BJ (cell line): Measurements from ENCODE around the gene TRIB2. TPM values are rescaled to one million over a fixed set of nuclear protein-coding genes. Genes with fewer than 3 reads are reported as not detected.

Source experiments
- CTCF ChIA-PET: fragments of 350-600 bp; formaldehyde crosslinking; extraction: SDS; loops from one replicate; lab custom pipeline; 2021; ENCODE audit warnings: antibody characterized with exemption, inconsistent platforms; lab: Yijun Ruan, JAX
- POLR2A ChIA-PET: fragments of 300-600 bp; sonication (Branson Sonifier 250); formaldehyde crosslinking; extraction: SDS; loops from one replicate; lab custom pipeline; 2021; ENCODE audit warnings: antibody characterized with exemption; lab: Charles Lee
- DNase-seq: peaks from one replicate; pipeline ENCODE4 v3.0.0-alpha.2; 2011; ENCODE audit warnings: low read depth
- H3K27me3 ChIP-seq: 2 replicates; pipeline ENCODE4 v1.6.0; 2011; ENCODE audit warnings: low read length; ENCODE audit not compliant: control insufficient read depth, insufficient read depth
- H3K36me3 ChIP-seq: 2 replicates; pipeline ENCODE4 v1.5.1; 2011; ENCODE audit warnings: low read length; ENCODE audit not compliant: control insufficient read depth, insufficient read depth
- H3K4me3 ChIP-seq: 2 replicates; pipeline ENCODE4 v1.5.1; 2011; ENCODE audit warnings: low read depth, mild to moderate bottlenecking, control low read depth, low read length
- polyA plus RNA-seq: library from polyadenylated mRNA; depleted of rRNA; stranded (reverse); fragments of >200 nt; gene quantifications from 2 replicates; pipeline ENCODE4 v1.2.3, GENCODE V29; 2011
- TF ChIP-seq, protein P1 (sequence below): IDR thresholded peaks from 2 replicates; pipeline ENCODE4 v1.5.1; 2011; ENCODE audit warnings: low read depth, mild to moderate bottlenecking, control low read depth, inconsistent platforms, low read length, moderate library complexity; ENCODE audit not compliant: insufficient read depth

TRIB2 gene
- polyA plus RNA-seq, 1 experiment: 11.0 TPM

DNA sequence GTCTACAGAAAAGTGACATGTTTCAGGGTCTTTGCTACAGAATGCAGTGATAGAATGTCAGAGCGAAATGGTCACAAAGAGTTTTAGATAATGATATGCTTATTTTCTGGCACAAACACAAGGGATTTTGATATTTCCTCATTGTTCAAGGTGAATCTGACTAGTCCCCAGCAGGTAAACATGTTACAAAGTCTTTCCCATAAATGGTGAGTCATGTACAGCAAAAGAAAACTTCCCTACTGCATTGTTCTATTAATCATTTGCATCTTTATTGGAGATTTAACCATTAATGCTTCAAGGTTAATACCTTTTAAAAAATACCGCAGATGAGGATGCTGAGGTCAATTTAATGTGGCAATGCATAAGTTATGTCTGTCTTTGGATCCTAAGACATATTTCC is 19.1 kb upstream of the TRIB2 start:
- no peak for DNase-seq
- Histone ChIP-seq H3K36me3 (no peaks in the 10 kb centered on the region), H3K4me3 (no peak overlapping the region), H3K27me3 (no peaks in the 10 kb centered on the region)
- TF ChIP-seq, protein P1, sequence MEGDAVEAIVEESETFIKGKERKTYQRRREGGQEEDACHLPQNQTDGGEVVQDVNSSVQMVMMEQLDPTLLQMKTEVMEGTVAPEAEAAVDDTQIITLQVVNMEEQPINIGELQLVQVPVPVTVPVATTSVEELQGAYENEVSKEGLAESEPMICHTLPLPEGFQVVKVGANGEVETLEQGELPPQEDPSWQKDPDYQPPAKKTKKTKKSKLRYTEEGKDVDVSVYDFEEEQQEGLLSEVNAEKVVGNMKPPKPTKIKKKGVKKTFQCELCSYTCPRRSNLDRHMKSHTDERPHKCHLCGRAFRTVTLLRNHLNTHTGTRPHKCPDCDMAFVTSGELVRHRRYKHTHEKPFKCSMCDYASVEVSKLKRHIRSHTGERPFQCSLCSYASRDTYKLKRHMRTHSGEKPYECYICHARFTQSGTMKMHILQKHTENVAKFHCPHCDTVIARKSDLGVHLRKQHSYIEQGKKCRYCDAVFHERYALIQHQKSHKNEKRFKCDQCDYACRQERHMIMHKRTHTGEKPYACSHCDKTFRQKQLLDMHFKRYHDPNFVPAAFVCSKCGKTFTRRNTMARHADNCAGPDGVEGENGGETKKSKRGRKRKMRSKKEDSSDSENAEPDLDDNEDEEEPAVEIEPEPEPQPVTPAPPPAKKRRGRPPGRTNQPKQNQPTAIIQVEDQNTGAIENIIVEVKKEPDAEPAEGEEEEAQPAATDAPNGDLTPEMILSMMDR: no peak
- POLR2A ChIA-PET: no interaction called here
- CTCF ChIA-PET: no interaction called here

DNA sequence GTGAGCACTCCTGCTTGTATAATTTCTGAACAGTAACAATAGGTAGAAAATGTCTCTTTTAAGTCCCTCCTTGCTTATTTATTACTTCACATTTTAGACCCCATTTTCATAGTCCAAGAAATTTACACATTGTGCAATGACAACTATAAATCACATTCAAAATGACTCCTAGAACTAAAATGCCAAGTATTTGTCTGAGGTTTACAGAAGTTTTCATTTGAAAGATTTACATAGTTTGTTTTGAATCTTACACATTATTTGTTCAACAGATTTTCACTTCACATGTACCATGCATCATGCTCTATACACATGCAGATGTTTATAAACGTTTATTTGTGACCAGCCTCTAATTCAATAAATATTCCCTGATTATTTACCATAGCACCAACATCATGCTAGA is 15.7 kb upstream of the TRIB2 start:
- CTCF ChIA-PET: interaction anchor here (0.6 kb wide), 1 partner anchor 14 kb away, joined by 3 read pairs; no protein-coding TSS in a partner anchor
- DNase-seq: no peak
- H3K4me3 ChIP-seq: no peak overlapping the region

DNA sequence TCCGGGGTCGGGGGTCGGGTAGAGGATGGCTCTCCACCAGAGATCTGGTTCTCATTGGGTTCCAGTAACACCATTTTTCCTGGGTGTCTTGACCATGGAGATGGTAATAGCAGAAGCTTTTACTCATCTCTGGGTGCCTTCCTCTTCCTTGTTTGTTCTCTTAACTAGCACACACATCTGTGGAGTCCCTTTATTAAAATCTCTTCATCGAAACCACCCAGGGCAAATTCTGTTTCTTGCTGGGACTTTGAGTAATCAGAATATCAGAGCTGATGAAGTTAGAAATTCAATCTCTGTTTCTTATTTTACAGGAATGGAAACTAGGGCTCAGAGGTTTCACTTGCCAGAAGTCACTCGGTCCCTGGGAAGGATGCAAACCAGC is 15.0 kb upstream of the TRIB2 start:
- no peak overlapping the region for H3K4me3 ChIP-seq
- no peak for DNase-seq
- no peaks in the 10 kb centered on the region for H3K36me3 ChIP-seq
- POLR2A ChIA-PET: interaction anchor here (0.5 to 0.6 kb wide), 2 partner anchors 59 to 298 kb away, joined by 4 read pairs; no protein-coding TSS in a partner anchor
- H3K27me3 ChIP-seq: no peaks in the 10 kb centered on the region
- TF ChIP-seq, protein P1: no peak
- CTCF ChIA-PET: interaction anchor here (0.6 to 1.6 kb wide), 2 partner anchors 11 to 14 kb away, joined by 3 to 4 read pairs; no protein-coding TSS in a partner anchor

More for the DNA sequence above, 15.7 kb upstream of the TRIB2 start:
- POLR2A ChIA-PET: no interaction called here
- Histone ChIP-seq H3K27me3 (no peaks in the 10 kb centered on the region), H3K36me3 (no peaks in the 10 kb centered on the region)
- TF ChIP-seq, protein P1: no peak

DNA sequence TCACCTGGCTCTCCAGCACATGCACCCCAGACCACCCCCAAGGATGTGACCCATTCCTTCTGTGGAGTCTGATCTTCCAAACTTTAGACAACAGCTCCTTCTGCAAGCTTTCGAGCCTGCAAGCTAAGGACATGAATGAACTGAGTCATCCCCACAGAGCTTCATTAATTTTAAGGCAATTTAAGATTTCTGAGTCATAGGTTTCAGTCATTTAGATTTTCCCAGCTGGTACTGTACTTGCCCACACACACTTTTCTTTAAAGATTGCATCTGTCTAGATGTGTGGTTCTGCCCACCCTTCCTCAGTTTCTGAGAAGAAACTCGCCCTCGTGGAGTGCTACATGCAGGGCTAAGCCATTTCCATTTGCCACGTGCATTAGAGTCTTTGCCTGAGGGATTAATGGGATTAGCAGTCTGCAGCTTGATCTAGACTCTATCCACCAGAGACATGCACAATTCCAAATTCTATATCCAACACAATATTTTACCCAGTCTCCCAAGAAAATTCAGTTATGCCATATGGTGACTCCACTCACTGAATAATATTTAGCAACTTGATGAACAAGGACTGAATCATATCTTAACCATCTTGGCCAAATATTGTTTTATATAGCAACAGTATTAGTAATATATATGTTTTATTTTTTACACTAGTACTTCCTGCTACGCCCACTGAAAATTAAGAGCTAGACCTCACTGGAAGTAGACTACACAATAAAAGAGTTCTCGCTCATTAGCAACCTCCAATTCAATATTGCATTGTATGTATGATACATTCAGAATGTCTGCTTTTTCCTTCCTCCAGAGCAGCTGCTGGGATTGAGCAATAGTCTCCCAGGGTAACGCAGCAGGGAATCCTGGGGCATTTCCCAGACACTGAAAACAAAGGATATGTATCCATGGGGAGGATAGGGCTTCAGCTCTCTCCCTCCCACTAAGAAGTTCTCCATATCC is 14.3 kb upstream of the TRIB2 start:
- H3K27me3 ChIP-seq: no peaks in the 10 kb centered on the region
- ChIA-PET POLR2A (interaction anchor here (0.5 to 0.6 kb wide), 2 partner anchors 60 to 298 kb away, joined by 4 read pairs; no protein-coding TSS in a partner anchor), CTCF (interaction anchor here (1.2 to 1.6 kb wide), 2 partner anchors 11 to 229 kb away, joined by 3 to 4 read pairs; no protein-coding TSS in a partner anchor)
- TF ChIP-seq, protein P1: no peak
- no peak overlapping the region for H3K4me3 ChIP-seq
- DNase-seq: no peak
- H3K36me3 ChIP-seq: no peaks in the 10 kb centered on the region

DNA sequence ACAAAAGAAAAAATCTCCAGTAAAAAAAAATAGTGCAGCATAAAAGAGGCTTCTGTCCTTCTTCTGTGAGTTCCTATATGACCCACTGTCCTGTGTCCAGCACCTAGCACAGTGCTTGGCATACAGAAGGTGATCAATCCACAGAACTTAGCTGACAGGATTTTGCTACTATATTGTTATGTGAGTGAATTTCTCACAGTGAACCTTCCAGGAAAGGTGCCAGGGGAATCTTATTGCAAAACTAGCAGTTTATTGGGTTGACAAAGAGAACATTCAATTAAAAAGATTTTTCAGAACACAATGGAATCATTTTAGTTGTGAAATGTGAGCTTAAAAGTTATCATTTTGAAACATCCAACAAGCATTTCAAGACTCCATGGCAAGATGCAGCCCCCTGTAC is 12.4 kb upstream of the TRIB2 start:
- ChIA-PET CTCF (interaction anchor here (0.9 to 1.2 kb wide), 2 partner anchors 11 to 303 kb away, joined by 4 to 5 read pairs; no protein-coding TSS in a partner anchor), POLR2A (no interaction called here)
- Histone ChIP-seq H3K27me3 (no peaks in the 10 kb centered on the region), H3K4me3 (no peak overlapping the region), H3K36me3 (no peaks in the 10 kb centered on the region)
- no peak for DNase-seq
- TF ChIP-seq, protein P1: no peak
